MM.1S (cell line): ENCODE measurements around the gene ERCC8.

Source experiments
- DNase-seq: peaks from one replicate; pipeline ENCODE4 v3.0.0-alpha.2; 2015
- H2AFZ ChIP-seq: fragments of 300-600 bp; sonication (generic); 2 replicates; pipeline ENCODE4 v1.6.0; 2016; ENCODE audit warnings: antibody characterized with exemption, low read length
- H3F3A ChIP-seq: fragments of 300-600 bp; sonication (generic); 2 replicates; pipeline ENCODE4 v1.6.1; 2016; ENCODE audit warnings: mild to moderate bottlenecking, antibody characterized with exemption, low read length, moderate library complexity, mixed read lengths; ENCODE audit not compliant: insufficient read depth
- H3K27ac ChIP-seq: fragments of 300-600 bp; sonication (generic); 2 replicates; pipeline ENCODE4 v1.5.1; 2016; ENCODE audit warnings: mild to moderate bottlenecking, low read length
- H3K27me3 ChIP-seq: fragments of 300-600 bp; sonication (generic); replicated peaks from 2 replicates; pipeline ENCODE4 v1.6.0; 2016; ENCODE audit warnings: low read length; ENCODE audit not compliant: insufficient read depth
- H3K36me3 ChIP-seq: fragments of 300-600 bp; sonication (generic); replicated peaks from 2 replicates; pipeline ENCODE4 v1.6.1; 2016; ENCODE audit warnings: mild to moderate bottlenecking, low read length, mixed read lengths; ENCODE audit not compliant: insufficient read depth
- H3K4me1 ChIP-seq: fragments of 300-600 bp; sonication (generic); 2 replicates; pipeline ENCODE4 v1.6.1; 2016; ENCODE audit warnings: low read length, mixed read lengths
- H3K4me2 ChIP-seq: fragments of 300-600 bp; sonication (generic); 2 replicates; pipeline ENCODE4 v1.6.0; 2016; ENCODE audit warnings: low read depth, low read length
- H3K4me3 ChIP-seq: fragments of 300-600 bp; sonication (generic); 2 replicates; pipeline ENCODE4 v1.5.1; 2016; ENCODE audit warnings: low read length, mixed read lengths
- H3K79me2 ChIP-seq: fragments of 300-600 bp; sonication (generic); 2 replicates; pipeline ENCODE4 v1.6.1; 2016; ENCODE audit warnings: mixed run types, low read length, mixed read lengths
- H3K9ac ChIP-seq: fragments of 300-600 bp; sonication (generic); 2 replicates; pipeline ENCODE4 v1.6.1; 2016; ENCODE audit warnings: low read length, mixed read lengths
- H3K9me2 ChIP-seq: fragments of 300-600 bp; sonication (generic); replicated peaks from 2 replicates; pipeline ENCODE4 v1.6.1; 2016; ENCODE audit warnings: mild to moderate bottlenecking, low read length, mixed read lengths; ENCODE audit not compliant: insufficient read depth
- H3K9me3 ChIP-seq: fragments of 300-600 bp; sonication (generic); replicated peaks from 2 replicates; pipeline ENCODE4 v1.6.1; 2016; ENCODE audit warnings: mild to moderate bottlenecking, low read length, mixed read lengths; ENCODE audit not compliant: insufficient read depth
- H4K20me1 ChIP-seq: fragments of 300-600 bp; sonication (generic); 2 replicates; pipeline ENCODE4 v1.6.1; 2016; ENCODE audit warnings: mild to moderate bottlenecking, low read length, moderate library complexity, mixed read lengths; ENCODE audit not compliant: insufficient read depth
- EZH2 ChIP-seq: fragments of 300-600 bp; sonication (generic); optimal IDR thresholded peaks from 2 replicates; pipeline ENCODE3; 2017; ENCODE audit warnings: low read depth, mild to moderate bottlenecking, antibody characterized with exemption, low read length, mixed read lengths
- EZH2phosphoT487 ChIP-seq: fragments of 300-600 bp; sonication (generic); IDR thresholded peaks from 2 replicates; pipeline ENCODE4 v1.6.1; 2018; ENCODE audit warnings: antibody characterized with exemption, low read length
- TF ChIP-seq, protein P1 (sequence below): fragments of 300-600 bp; sonication (generic); IDR thresholded peaks from 2 replicates; pipeline ENCODE4 v1.5.1; 2016; ENCODE audit warnings: antibody characterized with exemption, low read length, mixed read lengths

ERCC8 gene

DNA sequence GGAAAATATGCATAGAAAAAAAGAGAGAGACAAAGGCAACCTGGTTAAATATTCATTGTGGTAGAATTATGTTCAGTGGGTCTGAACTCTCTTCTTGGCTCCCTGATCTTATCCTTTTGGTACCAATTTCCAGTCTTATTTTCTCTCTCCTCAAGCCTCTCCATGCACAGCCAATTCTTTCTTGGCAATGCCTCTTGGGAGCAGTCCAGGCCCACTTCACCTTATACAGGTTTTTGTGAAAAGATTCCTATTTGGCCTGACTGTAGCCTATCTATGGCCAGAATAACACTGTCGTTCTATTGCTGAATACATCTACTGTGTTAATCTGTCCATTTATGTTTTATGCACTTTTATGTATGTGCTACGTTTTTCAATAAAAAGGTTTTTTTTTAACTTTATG is 103.5 kb downstream of the ERCC8 start:
- Histone ChIP-seq H3K9ac (no peak overlapping the region), H3K4me2 (no peak overlapping the region), H3K79me2 (peaks cover 14% of the 10 kb centered on the region; the same call in 1 of the 2 replicates), H4K20me1 (no peaks in the 10 kb centered on the region), H3K27me3 (no peaks in the 10 kb centered on the region), H3K4me3 (no peak overlapping the region), H3K36me3 (no peaks in the 10 kb centered on the region), H3K9me2 (no peaks in the 10 kb centered on the region), H3K4me1 (no peaks in the 10 kb centered on the region), H3F3A (no peaks in the 10 kb centered on the region), H3K9me3 (no peaks in the 10 kb centered on the region), H3K27ac (no peak overlapping the region), H2AFZ (no peak overlapping the region)
- DNase-seq: no peak
- TF ChIP-seq EZH2 (no peak), EZH2phosphoT487 (no peak)
- TF ChIP-seq, protein P1, sequence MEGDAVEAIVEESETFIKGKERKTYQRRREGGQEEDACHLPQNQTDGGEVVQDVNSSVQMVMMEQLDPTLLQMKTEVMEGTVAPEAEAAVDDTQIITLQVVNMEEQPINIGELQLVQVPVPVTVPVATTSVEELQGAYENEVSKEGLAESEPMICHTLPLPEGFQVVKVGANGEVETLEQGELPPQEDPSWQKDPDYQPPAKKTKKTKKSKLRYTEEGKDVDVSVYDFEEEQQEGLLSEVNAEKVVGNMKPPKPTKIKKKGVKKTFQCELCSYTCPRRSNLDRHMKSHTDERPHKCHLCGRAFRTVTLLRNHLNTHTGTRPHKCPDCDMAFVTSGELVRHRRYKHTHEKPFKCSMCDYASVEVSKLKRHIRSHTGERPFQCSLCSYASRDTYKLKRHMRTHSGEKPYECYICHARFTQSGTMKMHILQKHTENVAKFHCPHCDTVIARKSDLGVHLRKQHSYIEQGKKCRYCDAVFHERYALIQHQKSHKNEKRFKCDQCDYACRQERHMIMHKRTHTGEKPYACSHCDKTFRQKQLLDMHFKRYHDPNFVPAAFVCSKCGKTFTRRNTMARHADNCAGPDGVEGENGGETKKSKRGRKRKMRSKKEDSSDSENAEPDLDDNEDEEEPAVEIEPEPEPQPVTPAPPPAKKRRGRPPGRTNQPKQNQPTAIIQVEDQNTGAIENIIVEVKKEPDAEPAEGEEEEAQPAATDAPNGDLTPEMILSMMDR: no peak

DNA sequence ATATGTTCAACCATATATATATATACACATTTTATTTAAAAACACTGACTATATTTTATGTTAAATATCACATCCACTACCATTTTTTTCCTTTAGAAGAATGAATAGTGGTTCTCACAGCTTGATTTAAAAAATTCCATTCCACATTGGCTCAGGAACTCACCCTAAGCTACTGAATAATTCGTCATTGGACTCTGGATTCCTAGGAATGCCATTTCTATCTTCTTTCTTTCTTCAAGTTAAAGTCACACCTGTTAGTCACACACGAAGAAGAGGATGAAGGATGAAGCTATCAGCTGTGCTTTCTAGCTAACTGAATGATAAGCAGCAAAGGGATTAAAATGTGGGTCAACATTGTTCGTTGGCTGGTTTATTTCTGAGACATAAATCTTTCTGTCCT is 108.7 kb downstream of the ERCC8 start:
- H3K9me2 ChIP-seq: no peaks in the 10 kb centered on the region
- H3K79me2 ChIP-seq: no peaks in the 10 kb centered on the region; the same call in 1 of the 2 replicates
- no peaks in the 10 kb centered on the region for H3K27me3 ChIP-seq
- H3K4me3 ChIP-seq: no peak overlapping the region
- TF ChIP-seq, protein P1: no peak
- no peak for TF ChIP-seq EZH2phosphoT487
- TF ChIP-seq EZH2: no peak
- no peak overlapping the region for H2AFZ ChIP-seq
- H3K9me3 ChIP-seq: no peaks in the 10 kb centered on the region
- no peak for DNase-seq
- H4K20me1 ChIP-seq: no peaks in the 10 kb centered on the region
- H3K4me1 ChIP-seq: peaks cover 1% of the 10 kb centered on the region; the same call in 1 of the 2 replicates
- H3K9ac ChIP-seq: no peak overlapping the region
- H3K4me2 ChIP-seq: no peak overlapping the region
- no peak overlapping the region for H3K27ac ChIP-seq
- H3F3A ChIP-seq: no peaks in the 10 kb centered on the region
- no peaks in the 10 kb centered on the region for H3K36me3 ChIP-seq

DNA sequence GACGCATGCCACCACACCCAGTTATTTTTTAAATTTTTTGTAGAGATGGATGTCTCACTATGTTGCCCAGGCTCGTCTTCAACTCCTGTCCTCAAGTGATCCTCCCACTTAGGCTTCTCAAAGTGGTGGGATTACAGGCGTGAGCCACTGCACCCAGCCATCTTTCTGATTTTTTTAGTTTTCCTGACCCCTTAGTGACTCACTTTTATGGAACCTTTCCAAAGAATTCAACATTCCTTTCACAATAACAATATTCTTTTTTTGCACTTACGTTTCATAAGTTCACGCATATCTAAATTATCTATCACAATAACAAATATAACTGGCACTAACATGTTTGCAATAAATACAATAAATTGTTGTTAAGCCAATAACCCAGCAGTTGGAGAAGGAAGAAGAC is 109.3 kb downstream of the ERCC8 start:
- no peaks in the 10 kb centered on the region for H3K9me3 ChIP-seq
- H3K27ac ChIP-seq: no peak overlapping the region
- H3K9ac ChIP-seq: no peak overlapping the region
- H2AFZ ChIP-seq: no peak overlapping the region
- H3K79me2 ChIP-seq: no peaks in the 10 kb centered on the region; the same call in 1 of the 2 replicates
- no peaks in the 10 kb centered on the region for H3K36me3 ChIP-seq
- H3K4me3 ChIP-seq: no peak overlapping the region
- no peaks in the 10 kb centered on the region for H3K27me3 ChIP-seq
- H4K20me1 ChIP-seq: no peaks in the 10 kb centered on the region
- H3K4me2 ChIP-seq: no peak overlapping the region
- TF ChIP-seq, protein P1: no peak
- no peak for TF ChIP-seq EZH2phosphoT487
- no peak for TF ChIP-seq EZH2
- H3K4me1 ChIP-seq: peaks cover 7% of the 10 kb centered on the region
- no peak for DNase-seq
- no peaks in the 10 kb centered on the region for H3K9me2 ChIP-seq
- H3F3A ChIP-seq: 0 out of 2 replicates have a peak, but pooled peaks cover 3% of the 10 kb centered on the region
